GM12878 (cell line): ENCODE results near the gene B4GALT1. TPM values are rescaled to one million over a fixed set of nuclear protein-coding genes. Genes with fewer than 3 reads are reported as not detected.

Experiments used
- ATAC-seq: fragments of 200-7000 bp; cut with Tn5 transposase; 3 replicates; pipeline ENCODE4 v1.9.1; 2020; ENCODE audit warnings: mild to moderate bottlenecking, moderate library complexity
- BruUV-seq: library from RNA; stranded (reverse); fragments of 400-500 nt; replicated peaks from 2 replicates; lab custom pipeline; 2021; lab: Mats Ljungman, UMichigan
- CTCF ChIA-PET: fragments of 300-600 bp; sonication (Branson Sonifier 250); formaldehyde crosslinking; extraction: SDS; loops from one replicate; lab custom pipeline; 2021; ENCODE audit warnings: inconsistent platforms; lab: Yijun Ruan, JAX
- POLR2A ChIA-PET: fragments of 350-600 bp; formaldehyde crosslinking; extraction: SDS; loops from one replicate; lab custom pipeline; 2021; ENCODE audit warnings: inconsistent platforms; lab: Charles Lee
- RAD21 ChIA-PET: fragments of 300-600 bp; sonication (Branson Sonifier 250); formaldehyde crosslinking; loops from one replicate; lab custom pipeline; 2023; ENCODE audit warnings: antibody characterized with exemption; ENCODE audit not compliant: unreplicated experiment; lab: Charles Lee
- SMC1A ChIA-PET: fragments of 300-600 bp; sonication (Branson Sonifier 250); formaldehyde crosslinking; loops from one replicate; lab custom pipeline; 2023; ENCODE audit not compliant: unreplicated experiment, uncharacterized antibody; lab: Charles Lee
- DNase-seq: peaks from one replicate; pipeline ENCODE4 v3.0.0-alpha.2; 2011; ENCODE audit warnings: low read depth, low spot score
- FAIRE-seq: peaks from 3 replicates; lab custom pipeline; 2011; peaks lifted over from hg19 to GRCh38; lab: Jason Lieb, UNC
- H2AFZ ChIP-seq: 2 replicates; pipeline ENCODE4 v1.6.0; 2011; ENCODE audit warnings: low read depth, low read length, control low read depth; ENCODE audit not compliant: control insufficient read depth
- H3K27ac ChIP-seq: 2 replicates; pipeline ENCODE4 v1.5.1; 2011; ENCODE audit warnings: control low read depth; ENCODE audit not compliant: control insufficient read depth, insufficient read depth
- H3K27me3 ChIP-seq, 2 experiments: replicated peaks in 1 of 2; 2 replicates each; pipeline versions ENCODE4 v1.6.0 to v1.6.1; 2011; ENCODE audit warnings: low read length in 1 of 2; ENCODE audit not compliant: control insufficient read depth in 2 of 2, insufficient read depth in 2 of 2
- H3K36me3 ChIP-seq, 2 experiments: 2 replicates each; pipeline ENCODE4 v1.5.1; 2011; ENCODE audit warnings: low read length in 1 of 2; ENCODE audit not compliant: control insufficient read depth in 2 of 2, insufficient read depth in 2 of 2
- H3K4me1 ChIP-seq: 2 replicates; pipeline ENCODE4 v1.6.1; 2011; ENCODE audit warnings: mild to moderate bottlenecking, low read length, moderate library complexity, mixed read lengths; ENCODE audit not compliant: control insufficient read depth, insufficient read depth
- H3K4me2 ChIP-seq: 2 replicates; pipeline ENCODE4 v1.6.0; 2011; ENCODE audit warnings: control low read depth; ENCODE audit not compliant: control insufficient read depth, insufficient read depth
- H3K4me3 ChIP-seq: fragments of 200-600 bp; sonication (generic); 2 replicates; pipeline ENCODE4 v1.5.1; 2016
- H3K79me2 ChIP-seq: 2 replicates; pipeline ENCODE4 v1.6.0; 2011; ENCODE audit warnings: low read length; ENCODE audit not compliant: control insufficient read depth, insufficient read depth
- H3K9ac ChIP-seq: 2 replicates; pipeline ENCODE4 v1.8.0; 2011; ENCODE audit warnings: low read length, control low read depth, mixed read lengths; ENCODE audit not compliant: control insufficient read depth, insufficient read depth
- H3K9me3 ChIP-seq: replicated peaks from 3 replicates; pipeline ENCODE4 v1.5.1; 2011; ENCODE audit warnings: mild to moderate bottlenecking, low read length; ENCODE audit not compliant: control insufficient read depth, insufficient read depth
- H4K20me1 ChIP-seq: 2 replicates; pipeline ENCODE4 v1.6.0; 2011; ENCODE audit not compliant: control insufficient read depth, insufficient read depth
- FOS ChIP-seq: IDR thresholded peaks from 3 replicates; pipeline ENCODE4 v1.6.1; 2011; ENCODE audit warnings: borderline replicate concordance; ENCODE audit not compliant: insufficient read length; ENCODE audit errors: extremely low read depth
- NR2F1 ChIP-seq: fragments of 450-650 bp; conservative IDR thresholded peaks from 2 replicates; pipeline ENCODE4 v1.6.1; 2017; ENCODE audit warnings: mild to moderate bottlenecking
- POLR2AphosphoS2 ChIP-seq: IDR thresholded peaks from 2 replicates; pipeline ENCODE4 v1.6.1; 2011; ENCODE audit warnings: low read depth, mild to moderate bottlenecking, low read length, improper control_type of control experiment, moderate library complexity
- ZNF24 ChIP-seq: fragments of 450-650 bp; IDR thresholded peaks from 2 replicates; pipeline ENCODE4 v1.6.1; 2017; ENCODE audit warnings: antibody characterized with exemption, mild to moderate bottlenecking
- WGBS: methylation state at CpG from one replicate; pipeline ENCODE4 v1.1.6; 2016; ENCODE audit warnings: low lambda C conversion rate; ENCODE audit not compliant: insufficient replicate concordance, insufficient coverage; ENCODE audit errors: missing lambda C conversion rate; 5-methylcytosine and 5-hydroxymethylcytosine counted together
- in situ Hi-C: fragments of 300-500 bp; cut with MboI; formaldehyde crosslinking; loops from 9 replicates; pipeline ENCODE4 v1.14.3; 2018; ENCODE audit warnings: mixed read lengths
- intact Hi-C: fragments of 100-400 bp; cut with micrococcal nuclease; formaldehyde crosslinking; loops from one replicate; pipeline ENCODE4 v1.14.2; 2022; ENCODE audit not compliant: unreplicated experiment
- polyA plus RNA-seq, 11 experiments: library from polyadenylated mRNA; depleted of rRNA in 4 of 11; unstranded in 6 of 11; stranded (reverse) in 5 of 11; fragments of >200 nt; fragmentation: Nextera tagmentation in 4 of 11; fragmentation: Illumina TruSeq in 1 of 11; extraction: Ambion mirVana in 4 of 11; extraction: Trizol in 1 of 11; gene quantifications; 1 replicate in 1 of 11; 2 replicates in 10 of 11; pipeline versions ENCODE4 v1.2.1 to v1.2.3, GENCODE V29; 2011 to 2016; ENCODE audit warnings: inconsistent platforms in 2 of 11, missing spikeins in 2 of 11, low read depth in 1 of 11
- total RNA-seq, 4 experiments: library from RNA; depleted of rRNA in 3 of 4; stranded (reverse); fragments of >200 nt in 3 of 4; fragmentation: Illumina TruSeq in 1 of 4; extraction: Trizol in 1 of 4; gene quantifications; 2 replicates each; pipeline versions ENCODE4 v1.2.1 to v1.2.3, GENCODE V29; 2013 to 2021
- TF ChIP-seq, protein P1 (sequence below): fragments of 450-650 bp; IDR thresholded peaks from 2 replicates; pipeline ENCODE4 v1.6.1; 2017; ENCODE audit warnings: borderline replicate concordance
- TF ChIP-seq, protein P2 (sequence below): fragments of 450-650 bp; IDR thresholded peaks from 2 replicates; pipeline ENCODE4 v1.6.1; 2018; ENCODE audit warnings: borderline replicate concordance, mild to moderate bottlenecking; ENCODE audit not compliant: partially characterized antibody

Gene B4GALT1
- total and polyA plus RNA-seq, 10 of the 15 experiments (the other 5 are each of a cell fraction or from before 2014, with no cell fraction given), result 12.7 to 79.0 (median 41.0) TPM

- TF ChIP-seq, protein P1, sequence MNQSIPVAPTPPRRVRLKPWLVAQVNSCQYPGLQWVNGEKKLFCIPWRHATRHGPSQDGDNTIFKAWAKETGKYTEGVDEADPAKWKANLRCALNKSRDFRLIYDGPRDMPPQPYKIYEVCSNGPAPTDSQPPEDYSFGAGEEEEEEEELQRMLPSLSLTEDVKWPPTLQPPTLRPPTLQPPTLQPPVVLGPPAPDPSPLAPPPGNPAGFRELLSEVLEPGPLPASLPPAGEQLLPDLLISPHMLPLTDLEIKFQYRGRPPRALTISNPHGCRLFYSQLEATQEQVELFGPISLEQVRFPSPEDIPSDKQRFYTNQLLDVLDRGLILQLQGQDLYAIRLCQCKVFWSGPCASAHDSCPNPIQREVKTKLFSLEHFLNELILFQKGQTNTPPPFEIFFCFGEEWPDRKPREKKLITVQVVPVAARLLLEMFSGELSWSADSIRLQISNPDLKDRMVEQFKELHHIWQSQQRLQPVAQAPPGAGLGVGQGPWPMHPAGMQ, result no peak
- TF ChIP-seq, protein P2, sequence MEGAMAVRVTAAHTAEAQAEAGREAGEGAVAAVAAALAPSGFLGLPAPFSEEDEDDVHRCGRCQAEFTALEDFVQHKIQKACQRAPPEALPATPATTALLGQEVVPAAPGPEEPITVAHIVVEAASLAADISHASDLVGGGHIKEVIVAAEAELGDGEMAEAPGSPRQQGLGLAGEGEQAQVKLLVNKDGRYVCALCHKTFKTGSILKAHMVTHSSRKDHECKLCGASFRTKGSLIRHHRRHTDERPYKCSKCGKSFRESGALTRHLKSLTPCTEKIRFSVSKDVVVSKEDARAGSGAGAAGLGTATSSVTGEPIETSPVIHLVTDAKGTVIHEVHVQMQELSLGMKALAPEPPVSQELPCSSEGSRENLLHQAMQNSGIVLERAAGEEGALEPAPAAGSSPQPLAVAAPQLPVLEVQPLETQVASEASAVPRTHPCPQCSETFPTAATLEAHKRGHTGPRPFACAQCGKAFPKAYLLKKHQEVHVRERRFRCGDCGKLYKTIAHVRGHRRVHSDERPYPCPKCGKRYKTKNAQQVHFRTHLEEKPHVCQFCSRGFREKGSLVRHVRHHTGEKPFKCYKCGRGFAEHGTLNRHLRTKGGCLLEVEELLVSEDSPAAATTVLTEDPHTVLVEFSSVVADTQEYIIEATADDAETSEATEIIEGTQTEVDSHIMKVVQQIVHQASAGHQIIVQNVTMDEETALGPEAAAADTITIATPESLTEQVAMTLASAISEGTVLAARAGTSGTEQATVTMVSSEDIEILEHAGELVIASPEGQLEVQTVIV, result no peak
- TF ChIP-seq ZNF24, result no peak
- TF ChIP-seq POLR2AphosphoS2, result no peak
- no peak for TF ChIP-seq NR2F1
- TF ChIP-seq FOS, result no peak
- H3K36me3 ChIP-seq, result peaks cover 3 to 13% of the 10 kb centered on the region in 2 experiments
- in situ Hi-C loops, result no loop called here
- no peak overlapping the region for H3K4me3 ChIP-seq
- POLR2A ChIA-PET, result interaction anchor here (0.6 kb wide), 1 partner anchor 11 kb away, joined by 3 read pairs; no protein-coding TSS in a partner anchor
- 96% methylated on average over 1 of the region's 1 CpG for WGBS
- FAIRE-seq, result no peak
- H3K4me2 ChIP-seq, result no peak overlapping the region
- no TSS peak for BruUV-seq
- no peak for ATAC-seq
- RAD21 ChIA-PET, result no interaction called here
- H4K20me1 ChIP-seq, result 0 out of 2 replicates have a peak, but pooled peaks cover 2% of the 10 kb centered on the region
- H3K27me3 ChIP-seq, result no peaks in the 10 kb centered on the region
- H2AFZ ChIP-seq, result no peak overlapping the region
- H3K9ac ChIP-seq, result no peak overlapping the region
- H3K4me1 ChIP-seq, result peaks cover 19% of the 10 kb centered on the region
- SMC1A ChIA-PET, result interaction anchor here (1.1 to 3.0 kb wide), 2 partner anchors 9 to 48 kb away, joined by 3 to 12 read pairs; no protein-coding TSS in a partner anchor
- no peak for DNase-seq
- H3K9me3 ChIP-seq, result no peaks in the 10 kb centered on the region
- no peak overlapping the region for H3K27ac ChIP-seq
- CTCF ChIA-PET, result interaction anchor here (1.8 kb wide), 1 partner anchor 105 kb away, joined by 6 read pairs; no protein-coding TSS in a partner anchor
- peaks cover 25% of the 10 kb centered on the region for H3K79me2 ChIP-seq
- intact Hi-C loops, result no loop called here
Measured at GRCh38 chr9:33120620-33121019, 46.5 kb downstream of the B4GALT1 start.
